ENCODE data around the gene ZBTB5.

ZBTB5 gene

GRCh38 chr9:37405764-37406380 lies 59.4 kb downstream of the ZBTB5 start:
- no peak for TF ChIP-seq CTCF (conservative IDR thresholded peaks at IDR 0.05; ENCODE audit: low read length)
- no peak for TF ChIP-seq EZH2phosphoT487 (IDR thresholded peaks at IDR 0.05; ENCODE audit: borderline replicate concordance)
- no peak overlapping the region for H2AFZ ChIP-seq (ENCODE audit: low read length)
- no peaks in the 10 kb centered on the region for H3K79me2 ChIP-seq (ENCODE audit: insufficient read depth, low read length)
- H3K9me3 ChIP-seq (ENCODE audit: insufficient read depth, low read depth, low read length): no peaks in the 10 kb centered on the region
- no peaks in the 10 kb centered on the region for H3K9me2 ChIP-seq (replicated peaks; ENCODE audit: low read depth, low read length)
- H3K4me2 ChIP-seq (ENCODE audit: low read depth, low read length, poor library complexity, severe bottlenecking): no peak overlapping the region
- H3K4me1 ChIP-seq (ENCODE audit: insufficient read depth, low read length, poor library complexity, severe bottlenecking): peaks cover 10% of the 10 kb centered on the region
- H3K4me3 ChIP-seq (ENCODE audit: low read length, poor library complexity, severe bottlenecking): no peak overlapping the region
- no peaks in the 10 kb centered on the region for H3K36me3 ChIP-seq (ENCODE audit: insufficient read depth, low read length)
- no peaks in the 10 kb centered on the region for H3K27me3 ChIP-seq (ENCODE audit: insufficient read depth, low read length, poor library complexity, severe bottlenecking)
- H3F3A ChIP-seq (ENCODE audit: low read depth): no peaks in the 10 kb centered on the region
- H3K9ac ChIP-seq (ENCODE audit: low read depth, low read length, poor library complexity, severe bottlenecking): no peak overlapping the region
- no peaks in the 10 kb centered on the region for H4K20me1 ChIP-seq (ENCODE audit: insufficient read depth, low read length, poor library complexity, severe bottlenecking)

- Histone ChIP-seq H3K79me2 (ENCODE audit: insufficient read depth, low read length) (no peaks in the 10 kb centered on the region), H4K20me1 (ENCODE audit: insufficient read depth, low read length, poor library complexity, severe bottlenecking) (no peaks in the 10 kb centered on the region), H3K27me3 (ENCODE audit: insufficient read depth, low read length, poor library complexity, severe bottlenecking) (no peaks in the 10 kb centered on the region), H3K9me3 (ENCODE audit: insufficient read depth, low read depth, low read length) (no peaks in the 10 kb centered on the region), H2AFZ (ENCODE audit: low read length) (no peak overlapping the region), H3K4me2 (ENCODE audit: low read depth, low read length, poor library complexity, severe bottlenecking) (no peak overlapping the region), H3K36me3 (ENCODE audit: insufficient read depth, low read length) (no peaks in the 10 kb centered on the region), H3F3A (ENCODE audit: low read depth) (no peaks in the 10 kb centered on the region), H3K4me1 (ENCODE audit: insufficient read depth, low read length, poor library complexity, severe bottlenecking) (peaks cover 10% of the 10 kb centered on the region), H3K9ac (ENCODE audit: low read depth, low read length, poor library complexity, severe bottlenecking) (no peak overlapping the region), H3K9me2 (replicated peaks; ENCODE audit: low read depth, low read length) (no peaks in the 10 kb centered on the region), H3K4me3 (ENCODE audit: low read length, poor library complexity, severe bottlenecking) (no peak overlapping the region)
- TF ChIP-seq EZH2phosphoT487 (IDR thresholded peaks at IDR 0.05; ENCODE audit: borderline replicate concordance): no peak
- no peak for TF ChIP-seq CTCF (conservative IDR thresholded peaks at IDR 0.05; ENCODE audit: low read length)
Observed at GRCh38 chr9:37405350-37405749, 59.9 kb downstream of the ZBTB5 start.

GRCh38 chr9:37404590-37404989 lies 60.7 kb downstream of the ZBTB5 start:
- Histone ChIP-seq H3K27me3 (ENCODE audit: insufficient read depth, low read length, poor library complexity, severe bottlenecking) (no peaks in the 10 kb centered on the region), H3K9ac (ENCODE audit: low read depth, low read length, poor library complexity, severe bottlenecking) (no peak overlapping the region), H3K79me2 (ENCODE audit: insufficient read depth, low read length) (no peaks in the 10 kb centered on the region), H3K4me2 (ENCODE audit: low read depth, low read length, poor library complexity, severe bottlenecking) (no peak overlapping the region), H3K9me2 (replicated peaks; ENCODE audit: low read depth, low read length) (no peaks in the 10 kb centered on the region), H3K4me1 (ENCODE audit: insufficient read depth, low read length, poor library complexity, severe bottlenecking) (peaks cover 3% of the 10 kb centered on the region), H3K4me3 (ENCODE audit: low read length, poor library complexity, severe bottlenecking) (no peak overlapping the region), H4K20me1 (ENCODE audit: insufficient read depth, low read length, poor library complexity, severe bottlenecking) (no peaks in the 10 kb centered on the region), H3K9me3 (ENCODE audit: insufficient read depth, low read depth, low read length) (no peaks in the 10 kb centered on the region), H3K36me3 (ENCODE audit: insufficient read depth, low read length) (no peaks in the 10 kb centered on the region), H3F3A (ENCODE audit: low read depth) (no peaks in the 10 kb centered on the region), H2AFZ (ENCODE audit: low read length) (no peak overlapping the region)
- TF ChIP-seq EZH2phosphoT487 (IDR thresholded peaks at IDR 0.05; ENCODE audit: borderline replicate concordance) (no peak), CTCF (conservative IDR thresholded peaks at IDR 0.05; ENCODE audit: low read length) (no peak)
